Trophoblast cell (in vitro differentiated cells and primary cell): ENCODE measurements around the gene AOPEP.

Source experiments
- DNase-seq, 2 donors: peaks; one replicate each; pipeline ENCODE4 v3.0.0-alpha.2; 2016
- H2AFZ ChIP-seq: 2 replicates; pipeline ENCODE4 v1.6.1; 2013; ENCODE audit warnings: low read length, moderate library complexity, mild to moderate bottlenecking; ENCODE audit not compliant: insufficient read depth, poor library complexity
- H2AK5ac ChIP-seq: 2 replicates; pipeline ENCODE4 v1.6.1; 2013; ENCODE audit warnings: mild to moderate bottlenecking, low read length
- H2BK120ac ChIP-seq: 2 replicates; pipeline ENCODE4 v1.6.1; 2013; ENCODE audit warnings: low read length, mild to moderate bottlenecking, moderate library complexity; ENCODE audit not compliant: insufficient read depth, poor library complexity
- H2BK12ac ChIP-seq: 2 replicates; pipeline ENCODE4 v1.6.1; 2013; ENCODE audit warnings: mild to moderate bottlenecking, low read length, moderate library complexity
- H2BK5ac ChIP-seq: 2 replicates; pipeline ENCODE4 v1.6.1; 2013; ENCODE audit warnings: low read length, low read depth, moderate library complexity, mild to moderate bottlenecking; ENCODE audit not compliant: poor library complexity
- H3K14ac ChIP-seq: 2 replicates; pipeline ENCODE4 v1.6.1; 2013; ENCODE audit warnings: mild to moderate bottlenecking, low read length
- H3K18ac ChIP-seq: 2 replicates; pipeline ENCODE4 v1.6.1; 2013; ENCODE audit warnings: mild to moderate bottlenecking, low read length
- H3K23ac ChIP-seq: 2 replicates; pipeline ENCODE4 v1.6.1; 2013; ENCODE audit warnings: low read length
- H3K27ac ChIP-seq: 2 replicates; pipeline ENCODE4 v1.5.1; 2013; ENCODE audit warnings: low read depth, mild to moderate bottlenecking, inconsistent platforms, low read length, moderate library complexity
- H3K27me3 ChIP-seq: 2 replicates; pipeline ENCODE4 v1.6.1; 2013; ENCODE audit warnings: inconsistent platforms, mild to moderate bottlenecking, low read length, moderate library complexity; ENCODE audit not compliant: insufficient read depth
- H3K36me3 ChIP-seq, 2 experiments: 1 replicate in 1 of 2; 2 replicates in 1 of 2; pipeline ENCODE4 v1.6.1; 2013; ENCODE audit warnings: low read length in 2 of 2, mild to moderate bottlenecking in 2 of 2, moderate library complexity in 1 of 2; ENCODE audit not compliant: insufficient read depth in 2 of 2, control insufficient read depth in 1 of 2
- H3K4ac ChIP-seq: 2 replicates; pipeline ENCODE4 v1.6.1; 2013; ENCODE audit warnings: low read depth, mild to moderate bottlenecking, low read length, moderate library complexity
- H3K4me1 ChIP-seq, 2 experiments: 1 replicate in 1 of 2; 2 replicates in 1 of 2; pipeline ENCODE4 v1.6.1; 2013; ENCODE audit warnings: low read length in 2 of 2, mild to moderate bottlenecking in 2 of 2, moderate library complexity in 1 of 2; ENCODE audit not compliant: insufficient read depth in 2 of 2, control insufficient read depth in 1 of 2
- H3K4me2 ChIP-seq: 2 replicates; pipeline ENCODE4 v1.6.1; 2013; ENCODE audit warnings: inconsistent platforms, mild to moderate bottlenecking, low read length, moderate library complexity
- H3K4me3 ChIP-seq: 2 replicates; pipeline ENCODE4 v1.5.1; 2013; ENCODE audit warnings: mild to moderate bottlenecking, low read depth, low read length, inconsistent platforms
- H3K79me1 ChIP-seq: one replicate; pipeline ENCODE4 v1.6.1; 2013; ENCODE audit warnings: low read length
- H3K79me2 ChIP-seq: 2 replicates; pipeline ENCODE4 v1.6.1; 2013; ENCODE audit warnings: low read length, mild to moderate bottlenecking; ENCODE audit not compliant: control insufficient read depth, insufficient read depth, poor library complexity
- H3K9ac ChIP-seq: 2 replicates; pipeline ENCODE4 v1.6.1; 2013; ENCODE audit warnings: mild to moderate bottlenecking, low read length
- H3K9me3 ChIP-seq: 2 replicates; pipeline ENCODE4 v1.6.1; 2013; ENCODE audit warnings: low read depth, mild to moderate bottlenecking, control low read depth, inconsistent platforms, low read length; ENCODE audit not compliant: insufficient read depth
- H4K12ac ChIP-seq: 2 replicates; pipeline ENCODE4 v1.6.1; 2013; ENCODE audit warnings: low read depth, mild to moderate bottlenecking, low read length, moderate library complexity
- H4K8ac ChIP-seq: 2 replicates; pipeline ENCODE4 v1.6.1; 2013; ENCODE audit warnings: low read depth, mild to moderate bottlenecking, low read length, moderate library complexity
- H4K91ac ChIP-seq: one replicate; pipeline ENCODE4 v1.6.1; 2013; ENCODE audit warnings: low read depth, mild to moderate bottlenecking, low read length, moderate library complexity
- WGBS: extraction: QIAGEN DNeasy Blood & Tissue Kit; methylation state at CpG from one replicate; pipeline ENCODE4 v1.1.7; 2013; ENCODE audit warnings: missing lambda C conversion rate; ENCODE audit not compliant: insufficient read length, insufficient coverage; ENCODE audit errors: extremely low coverage; 5-methylcytosine and 5-hydroxymethylcytosine counted together

AOPEP gene

DNA sequence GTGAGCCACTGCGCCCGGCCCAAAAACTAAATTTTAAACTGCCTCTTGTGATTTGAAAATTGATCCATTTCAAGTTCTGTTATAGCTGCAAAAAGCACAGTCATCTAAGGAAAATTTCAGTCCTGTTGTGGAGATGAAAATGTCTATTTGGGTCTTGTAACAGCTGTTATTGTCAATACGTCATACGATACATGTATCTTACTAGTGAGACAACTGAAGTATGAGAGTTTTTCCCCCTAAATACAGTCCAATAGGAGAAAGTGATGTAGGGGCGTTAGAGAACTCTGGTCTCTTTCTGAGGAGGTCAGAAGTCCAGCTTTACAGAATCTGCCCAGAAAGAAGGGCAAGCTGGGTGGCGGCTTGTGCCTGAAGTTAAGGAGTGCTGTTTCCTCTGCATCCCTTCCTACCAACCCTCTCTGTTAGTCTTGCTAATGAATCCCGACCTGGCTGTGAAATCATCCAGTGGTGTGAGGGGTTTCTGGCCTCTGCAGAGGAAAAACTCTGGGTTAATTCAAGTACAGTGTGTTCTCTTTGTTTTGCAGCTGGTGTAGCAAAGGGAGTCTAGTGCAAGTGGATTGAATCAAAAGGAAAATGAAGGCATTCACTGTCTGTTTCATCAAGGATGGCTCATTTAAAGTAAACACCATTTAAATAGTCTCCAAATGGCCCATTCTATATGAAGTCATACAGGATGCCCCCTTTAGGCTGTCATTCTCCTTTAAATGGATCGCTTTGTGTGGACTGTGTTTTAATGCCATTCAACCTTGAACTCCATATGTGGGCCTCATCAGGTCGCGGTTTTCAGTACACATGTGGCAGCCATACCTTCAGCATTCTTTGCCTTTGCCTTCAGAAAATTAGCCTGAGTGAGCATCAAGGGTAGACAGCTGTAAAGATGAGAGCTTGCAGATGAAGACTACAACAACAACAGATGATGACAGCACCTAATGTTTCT, 59.0 kb downstream of the AOPEP start:
- Histone ChIP-seq H3K23ac (no peak overlapping the region), H4K91ac (peak overlapping the region; percentile 43), H3K9me3 (no peaks in the 10 kb centered on the region), H3K4ac (no peak overlapping the region), H2BK12ac (peak overlapping the region; percentile 17), H2BK120ac (peak overlapping the region; percentile 24), H2BK5ac (no peak overlapping the region), H3K27ac (no peak overlapping the region), H3K4me1 (peaks cover 0 to 2% of the 10 kb centered on the region in 2 experiments), H3K9ac (no peak overlapping the region), H3K4me2 (no peak overlapping the region), H3K36me3 (no peaks in the 10 kb centered on the region), H3K79me2 (peaks cover 2% of the 10 kb centered on the region), H2AK5ac (peak overlapping the region; percentile 52), H4K12ac (no peak overlapping the region), H3K18ac (peak overlapping the region; percentile 40), H3K4me3 (no peak overlapping the region), H3K79me1 (no peaks in the 10 kb centered on the region), H4K8ac (peak overlapping the region; percentile 29), H3K14ac (peak overlapping the region; percentile 40), H3K27me3 (no peaks in the 10 kb centered on the region), H2AFZ (no peak overlapping the region)
- DNase-seq, result no peak
- WGBS, result no CpG with 5 or more reads among the region's 10 CpGs

DNA sequence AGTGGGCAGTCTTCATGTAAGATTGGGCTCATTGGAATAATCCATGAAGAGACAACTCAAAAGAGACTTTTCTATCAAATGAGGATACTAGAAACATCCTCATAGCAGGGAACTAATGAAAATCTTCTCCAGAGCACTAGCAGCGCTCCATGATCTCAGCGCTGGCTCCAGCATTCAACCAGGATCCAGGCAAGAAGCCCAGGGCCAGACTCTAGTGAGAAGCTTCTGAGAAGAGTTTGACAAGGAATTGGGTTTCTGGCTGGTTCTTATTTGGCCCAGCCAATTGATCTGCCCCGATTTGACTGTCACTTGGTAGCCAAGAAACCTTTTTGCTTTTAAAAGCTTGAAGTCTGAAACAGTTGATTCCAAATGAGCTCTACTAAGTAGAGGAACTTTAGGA, 60.1 kb downstream of the AOPEP start:
- Histone ChIP-seq H3K79me2 (peaks cover 2% of the 10 kb centered on the region), H3K14ac (no peak overlapping the region), H2BK12ac (no peak overlapping the region), H2BK5ac (no peak overlapping the region), H3K79me1 (no peaks in the 10 kb centered on the region), H2BK120ac (no peak overlapping the region), H3K27me3 (no peaks in the 10 kb centered on the region), H3K18ac (no peak overlapping the region), H4K91ac (no peak overlapping the region), H2AFZ (no peak overlapping the region), H2AK5ac (no peak overlapping the region), H3K23ac (no peak overlapping the region), H4K8ac (no peak overlapping the region), H3K36me3 (no peaks in the 10 kb centered on the region), H3K27ac (no peak overlapping the region), H3K4me2 (no peak overlapping the region), H3K4ac (no peak overlapping the region), H3K9ac (no peak overlapping the region), H3K4me1 (peaks cover 0 to 2% of the 10 kb centered on the region in 2 experiments), H4K12ac (no peak overlapping the region), H3K9me3 (no peaks in the 10 kb centered on the region), H3K4me3 (no peak overlapping the region)
- WGBS, result no CpG with 5 or more reads among the region's 3 CpGs
- DNase-seq, result no peak

DNA sequence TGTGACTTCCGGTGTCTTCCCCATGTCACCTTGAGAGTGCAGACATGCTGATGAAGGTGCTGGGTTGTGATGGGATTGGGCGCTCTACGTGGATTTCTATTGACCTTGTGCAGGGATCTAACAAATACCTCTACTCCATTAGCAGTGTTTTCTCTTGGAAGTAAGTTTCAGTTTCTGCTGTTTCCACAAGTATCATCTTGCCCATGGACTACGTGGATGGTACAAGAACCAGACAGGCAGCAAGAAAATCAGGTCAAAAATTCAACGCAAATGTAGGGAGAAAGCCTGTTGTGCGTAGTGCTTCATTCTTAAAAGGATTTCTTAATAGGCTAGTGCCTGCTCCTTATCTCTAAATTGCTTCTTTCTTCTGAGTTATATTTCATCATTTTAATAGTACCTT, 60.8 kb downstream of the AOPEP start:
- no CpG with 5 or more reads among the region's 6 CpGs for WGBS
- Histone ChIP-seq H3K79me2 (peaks cover 2% of the 10 kb centered on the region), H3K4ac (no peak overlapping the region), H2AK5ac (no peak overlapping the region), H3K4me2 (no peak overlapping the region), H2BK120ac (no peak overlapping the region), H3K18ac (no peak overlapping the region), H2BK5ac (no peak overlapping the region), H3K27ac (no peak overlapping the region), H4K91ac (no peak overlapping the region), H3K36me3 (no peaks in the 10 kb centered on the region), H3K14ac (no peak overlapping the region), H2AFZ (no peak overlapping the region), H2BK12ac (no peak overlapping the region), H3K79me1 (no peaks in the 10 kb centered on the region), H3K4me3 (no peak overlapping the region), H3K27me3 (no peaks in the 10 kb centered on the region), H3K9me3 (no peaks in the 10 kb centered on the region), H3K23ac (no peak overlapping the region), H4K8ac (no peak overlapping the region), H3K9ac (no peak overlapping the region), H3K4me1 (peaks cover 0 to 2% of the 10 kb centered on the region in 2 experiments), H4K12ac (no peak overlapping the region)
- no peak for DNase-seq

DNA sequence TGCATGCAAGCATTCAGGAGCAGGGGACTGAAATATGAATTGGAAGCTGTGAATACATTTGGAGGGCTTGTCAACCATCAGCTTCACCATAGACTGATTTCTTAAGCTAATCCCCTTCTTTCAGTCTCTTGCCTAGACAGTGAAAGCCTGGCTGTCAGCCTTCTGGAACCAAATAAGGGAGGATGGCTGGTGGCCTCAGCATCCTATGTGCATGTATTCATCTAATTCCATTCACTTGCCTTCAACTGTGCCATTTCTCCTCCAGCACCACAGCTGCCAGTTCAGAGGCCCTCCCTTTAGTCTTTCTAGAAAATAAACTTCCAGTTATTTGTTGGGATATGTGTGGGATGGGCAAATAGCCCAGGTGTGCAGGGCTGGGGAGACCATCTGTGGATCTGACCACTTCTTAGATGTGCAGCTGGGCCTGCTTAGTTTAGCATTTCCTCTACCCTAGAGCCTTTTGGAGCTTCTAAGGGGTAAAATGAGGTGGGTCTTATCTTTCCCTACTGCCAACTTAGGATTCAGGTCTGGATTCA, 62.1 kb downstream of the AOPEP start:
- Histone ChIP-seq H4K12ac (no peak overlapping the region), H3K14ac (no peak overlapping the region), H4K8ac (no peak overlapping the region), H3K18ac (no peak overlapping the region), H3K36me3 (no peaks in the 10 kb centered on the region), H4K91ac (no peak overlapping the region), H3K9ac (no peak overlapping the region), H2BK12ac (no peak overlapping the region), H3K79me1 (no peaks in the 10 kb centered on the region), H3K27ac (no peak overlapping the region), H3K9me3 (no peaks in the 10 kb centered on the region), H2AK5ac (no peak overlapping the region), H3K4me1 (peaks cover 0 to 1% of the 10 kb centered on the region in 2 experiments), H3K27me3 (no peaks in the 10 kb centered on the region), H3K23ac (no peak overlapping the region), H3K4me2 (no peak overlapping the region), H3K4ac (no peak overlapping the region), H3K79me2 (peaks cover 2% of the 10 kb centered on the region), H2BK5ac (no peak overlapping the region), H3K4me3 (no peak overlapping the region), H2AFZ (no peak overlapping the region), H2BK120ac (no peak overlapping the region)
- no peak for DNase-seq
